Upper lobe of right lung (tissue), 1 donor: ENCODE data around the gene RBM23. TPM values are rescaled to one million over a fixed set of nuclear protein-coding genes. Genes with fewer than 3 reads are reported as not detected.
A peak's percentile ranks its signal among the peaks of the same experiment; 100 is the strongest.

ENCODE experiments used
- ATAC-seq: fragments of 200-7000 bp; cut with Tn5 transposase; one replicate; pipeline ENCODE4 v1.9.1; 2020; ENCODE audit warnings: mild to moderate bottlenecking, moderate library complexity
- DNase-seq: peaks from one replicate; pipeline ENCODE4 v3.0.0-alpha.2; 2020
- H3K27ac ChIP-seq: fragments of 200-600 bp; one replicate; pipeline ENCODE4 v1.8.0; 2022
- H3K27me3 ChIP-seq: fragments of 200-600 bp; one replicate; pipeline ENCODE4 v1.8.0; 2022; ENCODE audit warnings: mild to moderate bottlenecking
- H3K36me3 ChIP-seq: fragments of 200-600 bp; one replicate; pipeline ENCODE4 v1.8.0; 2022
- H3K4me1 ChIP-seq: fragments of 200-600 bp; one replicate; pipeline ENCODE4 v1.8.0; 2022
- H3K4me3 ChIP-seq: fragments of 200-600 bp; one replicate; pipeline ENCODE4 v1.8.0; 2022; ENCODE audit warnings: mild to moderate bottlenecking
- H3K9me3 ChIP-seq: fragments of 200-600 bp; one replicate; pipeline ENCODE4 v1.8.0; 2022
- intact Hi-C: fragments of 100-400 bp; cut with DNase I; formaldehyde crosslinking; loops from one replicate; pipeline ENCODE4 v1.11.0; 2022
- total RNA-seq: library from RNA; stranded (reverse); fragmentation: NEBNext Ultra II Directional; extraction: Animal tissue kit (Norgen Biotek cat#: 25700); gene quantifications from one replicate; pipeline ENCODE4 v1.2.1, GENCODE V29; 2021
- TF ChIP-seq, protein P1 (sequence below): fragments of 200-600 bp; IDR thresholded peaks from one replicate; pipeline ENCODE4 v1.8.0; 2022; ENCODE audit warnings: antibody characterized with exemption
- donor health status: DM: no; HTN: yes; CAD: no; lungs with severe emphysema.

RBM23 gene
- total RNA-seq, 1 donor from 2014 or later, result 83.5 TPM

DNA sequence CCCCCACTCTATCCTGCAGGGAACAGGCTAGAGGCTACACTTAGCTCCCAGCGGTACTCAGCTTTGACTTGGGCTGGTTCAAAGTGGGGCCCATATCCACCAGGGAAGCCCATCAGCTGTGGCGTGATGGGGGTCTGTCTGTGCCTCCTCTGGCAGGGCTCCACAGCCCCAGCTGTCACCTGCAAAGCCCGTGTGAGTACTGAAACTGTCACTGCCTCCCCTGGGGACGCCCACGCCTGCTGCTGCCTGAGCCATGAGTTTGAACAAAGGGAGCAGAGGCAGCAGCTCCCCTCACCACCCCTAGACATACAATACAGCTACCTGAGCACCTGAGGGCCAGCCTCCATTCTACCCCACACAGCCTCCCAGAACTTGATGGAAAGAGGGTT lies 31.0 kb downstream of the RBM23 start:
- no peak for DNase-seq
- no peaks in the 10 kb centered on the region for H3K9me3 ChIP-seq
- H3K36me3 ChIP-seq, result no peaks in the 10 kb centered on the region
- no peaks in the 10 kb centered on the region for H3K27me3 ChIP-seq
- H3K4me1 ChIP-seq, result peaks cover 11% of the 10 kb centered on the region
- no peak overlapping the region for H3K27ac ChIP-seq
- ATAC-seq, result no peak
- peak overlapping the region; percentile 68 for H3K4me3 ChIP-seq
- intact Hi-C loops, result no loop called here
- TF ChIP-seq, protein P1, sequence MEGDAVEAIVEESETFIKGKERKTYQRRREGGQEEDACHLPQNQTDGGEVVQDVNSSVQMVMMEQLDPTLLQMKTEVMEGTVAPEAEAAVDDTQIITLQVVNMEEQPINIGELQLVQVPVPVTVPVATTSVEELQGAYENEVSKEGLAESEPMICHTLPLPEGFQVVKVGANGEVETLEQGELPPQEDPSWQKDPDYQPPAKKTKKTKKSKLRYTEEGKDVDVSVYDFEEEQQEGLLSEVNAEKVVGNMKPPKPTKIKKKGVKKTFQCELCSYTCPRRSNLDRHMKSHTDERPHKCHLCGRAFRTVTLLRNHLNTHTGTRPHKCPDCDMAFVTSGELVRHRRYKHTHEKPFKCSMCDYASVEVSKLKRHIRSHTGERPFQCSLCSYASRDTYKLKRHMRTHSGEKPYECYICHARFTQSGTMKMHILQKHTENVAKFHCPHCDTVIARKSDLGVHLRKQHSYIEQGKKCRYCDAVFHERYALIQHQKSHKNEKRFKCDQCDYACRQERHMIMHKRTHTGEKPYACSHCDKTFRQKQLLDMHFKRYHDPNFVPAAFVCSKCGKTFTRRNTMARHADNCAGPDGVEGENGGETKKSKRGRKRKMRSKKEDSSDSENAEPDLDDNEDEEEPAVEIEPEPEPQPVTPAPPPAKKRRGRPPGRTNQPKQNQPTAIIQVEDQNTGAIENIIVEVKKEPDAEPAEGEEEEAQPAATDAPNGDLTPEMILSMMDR, result no peak

DNA sequence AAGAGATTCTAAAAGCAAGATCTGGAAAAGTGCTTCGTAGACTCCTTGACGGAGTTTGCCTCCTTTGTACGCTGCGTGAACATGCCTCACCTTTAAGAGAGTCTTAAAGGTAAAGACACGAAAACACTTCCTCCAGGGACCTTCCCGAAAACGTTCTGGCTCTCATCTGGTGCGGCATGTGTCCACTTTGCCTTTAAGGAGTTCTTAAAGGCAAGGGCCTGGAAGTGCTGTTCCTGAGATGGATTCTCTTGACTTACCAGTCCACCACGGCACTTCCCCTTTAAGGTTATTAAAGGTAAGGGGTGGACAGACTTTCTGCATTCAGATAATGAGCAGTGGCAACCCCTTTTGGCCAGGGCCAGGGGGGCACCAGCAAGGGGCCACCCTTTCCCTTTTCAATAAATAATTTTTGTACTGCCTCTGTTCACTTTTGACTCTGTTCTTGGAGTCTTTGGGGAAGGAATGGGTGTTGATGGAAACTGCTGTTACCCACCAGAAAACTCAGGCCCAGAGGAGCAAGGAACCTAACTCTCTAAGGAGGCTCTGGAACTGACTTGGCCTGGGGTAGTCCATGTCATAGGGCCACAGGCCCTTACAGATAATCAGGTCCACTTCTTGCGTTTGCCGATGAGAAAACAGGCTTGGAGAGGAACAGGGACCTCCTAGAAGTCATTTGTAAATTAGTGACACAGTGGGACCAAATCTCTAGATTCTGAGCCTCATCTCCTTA lies 31.5 kb downstream of the RBM23 start:
- peak overlapping the region; percentile 84 for H3K27ac ChIP-seq
- ATAC-seq, result peak; percentile 81
- intact Hi-C loops, result no loop called here

DNA sequence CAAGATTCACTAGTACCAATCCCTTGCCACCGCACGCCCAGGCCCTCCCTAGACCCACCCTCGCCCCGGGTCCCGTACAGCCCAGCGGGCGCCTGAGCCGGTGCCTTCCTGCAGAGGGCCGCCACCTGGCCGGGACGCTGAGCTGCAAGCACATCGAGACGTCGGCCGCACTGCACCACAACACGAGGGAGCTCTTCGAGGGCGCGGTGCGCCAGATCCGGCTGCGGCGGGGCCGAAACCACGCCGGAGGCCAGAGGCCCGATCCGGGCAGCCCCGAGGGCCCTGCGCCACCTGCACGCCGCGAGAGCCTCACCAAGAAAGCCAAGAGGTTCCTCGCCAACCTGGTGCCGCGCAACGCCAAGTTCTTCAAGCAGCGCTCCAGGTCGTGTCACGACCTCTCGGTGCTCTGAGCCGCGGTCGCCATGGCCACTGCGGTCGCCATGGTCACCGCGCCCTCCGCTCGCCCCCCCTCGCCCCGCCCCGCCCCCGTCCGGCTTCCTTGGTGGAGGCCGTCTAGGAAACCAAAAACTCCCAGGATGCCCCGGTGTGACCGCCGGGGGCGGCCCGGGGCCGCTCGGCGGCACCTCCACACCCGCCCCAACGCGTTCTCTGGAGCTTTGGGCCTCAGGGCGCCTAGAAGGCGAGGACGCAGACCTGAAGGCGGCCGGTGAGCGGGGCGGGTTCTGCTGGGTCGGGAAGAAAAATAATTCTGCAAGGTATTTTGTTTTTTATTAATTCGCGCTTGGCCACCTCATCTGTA lies 32.3 kb downstream of the RBM23 start:
- H3K4me1 ChIP-seq, result peaks cover 11% of the 10 kb centered on the region
- peak overlapping the region; percentile 68 for H3K4me3 ChIP-seq
- TF ChIP-seq, protein P1, result peak; percentile 19
- intact Hi-C loops, result no loop called here
- peak; percentile 93 for DNase-seq
- peak overlapping the region; percentile 84 for H3K27ac ChIP-seq
- H3K27me3 ChIP-seq, result no peaks in the 10 kb centered on the region
- peak; percentile 90 for ATAC-seq
- H3K9me3 ChIP-seq, result no peaks in the 10 kb centered on the region
- H3K36me3 ChIP-seq, result no peaks in the 10 kb centered on the region

More for the DNA sequence above, 31.5 kb downstream of the RBM23 start:
- Histone ChIP-seq H3K36me3 (no peaks in the 10 kb centered on the region), H3K27me3 (no peaks in the 10 kb centered on the region), H3K4me3 (peak overlapping the region; percentile 68), H3K9me3 (no peaks in the 10 kb centered on the region), H3K4me1 (peaks cover 11% of the 10 kb centered on the region)
- no peak for DNase-seq
- TF ChIP-seq, protein P1, result no peak

DNA sequence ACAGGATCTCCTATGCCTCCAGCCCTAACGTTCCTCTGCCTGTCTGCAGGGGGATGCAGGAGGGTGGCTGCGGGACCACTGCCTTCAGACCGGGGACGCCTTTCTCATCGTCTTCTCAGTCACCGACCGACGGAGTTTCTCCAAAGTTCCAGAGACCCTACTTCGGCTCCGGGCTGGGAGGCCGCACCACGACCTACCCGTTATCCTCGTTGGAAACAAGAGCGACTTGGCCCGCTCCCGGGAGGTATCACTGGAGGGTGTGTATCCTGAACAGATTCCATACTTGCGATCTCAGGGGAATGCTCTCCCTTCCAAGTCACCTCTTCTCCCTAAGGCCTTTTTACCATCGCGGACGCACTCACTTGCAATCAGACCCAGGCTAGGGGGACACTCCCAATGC lies 33.0 kb downstream of the RBM23 start:
- intact Hi-C loops, result no loop called here
- no peak for ATAC-seq
- Histone ChIP-seq H3K4me3 (peak overlapping the region; percentile 68), H3K9me3 (no peaks in the 10 kb centered on the region), H3K27me3 (no peaks in the 10 kb centered on the region), H3K36me3 (no peaks in the 10 kb centered on the region), H3K27ac (no peak overlapping the region), H3K4me1 (peaks cover 11% of the 10 kb centered on the region)
- DNase-seq, result no peak
- TF ChIP-seq, protein P1, result no peak

DNA sequence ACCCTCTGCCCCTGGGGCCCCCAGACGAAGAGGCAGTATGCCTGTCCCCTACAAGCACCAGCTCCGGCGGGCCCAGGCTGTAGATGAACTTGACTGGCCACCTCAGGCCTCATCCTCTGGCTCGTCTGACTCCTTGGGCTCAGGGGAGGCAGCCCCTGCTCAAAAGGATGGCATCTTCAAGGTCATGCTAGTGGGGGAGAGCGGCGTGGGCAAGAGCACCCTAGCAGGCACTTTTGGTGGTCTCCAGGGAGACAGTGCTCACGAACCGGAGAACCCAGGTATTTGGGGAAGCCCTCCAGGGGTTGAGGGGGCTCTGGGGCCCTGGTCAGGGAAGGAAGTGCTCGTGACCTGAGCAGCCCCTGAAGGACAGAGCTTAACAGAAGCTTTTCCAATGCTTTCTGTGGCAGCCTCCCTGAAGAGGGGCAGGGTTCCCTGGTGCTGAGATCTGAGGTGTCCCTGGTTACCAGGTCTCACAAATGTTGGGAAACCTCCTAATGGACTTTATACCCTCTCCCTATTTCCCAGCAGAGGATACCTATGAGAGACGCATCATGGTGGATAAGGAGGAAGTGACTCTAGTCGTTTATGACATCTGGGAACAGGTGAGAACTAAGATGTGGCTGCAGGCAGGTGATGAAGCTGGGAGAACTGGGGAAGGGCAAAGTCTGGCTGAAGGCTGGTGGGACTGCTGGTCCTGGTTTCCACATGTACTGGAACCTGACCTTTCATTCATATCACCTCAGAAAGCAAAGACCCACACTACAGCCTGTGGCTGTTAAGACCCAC lies 34.0 kb downstream of the RBM23 start:
- DNase-seq, result no peak
- Histone ChIP-seq H3K27ac (no peak overlapping the region), H3K9me3 (no peaks in the 10 kb centered on the region), H3K4me3 (no peak overlapping the region), H3K4me1 (peaks cover 11% of the 10 kb centered on the region), H3K27me3 (no peaks in the 10 kb centered on the region), H3K36me3 (no peaks in the 10 kb centered on the region)
- TF ChIP-seq, protein P1, result no peak
- no peak for ATAC-seq
- intact Hi-C loops, result no loop called here
